A549 (cell line): Measurements from ENCODE around the gene DDX20.

Source experiments
- CBX2 ChIP-seq: fragments of 200-600 bp; sonication (generic); IDR thresholded peaks from 2 replicates; pipeline ENCODE4 v1.6.1; 2016; ENCODE audit warnings: low read depth, mild to moderate bottlenecking, borderline replicate concordance
- CEBPB ChIP-seq, 2 experiments: fragments of >200 bp in 1 of 2; sonication (Bioruptor Twin) in 1 of 2; formaldehyde crosslinking in 1 of 2; IDR thresholded peaks; 2 replicates each; pipeline ENCODE4 v1.6.1; 2012 to 2016
- FOSL2 ChIP-seq, 2 experiments: fragments of 450-650 bp in 1 of 2; fragments of >200 bp in 1 of 2; sonication (Bioruptor Twin) in 1 of 2; formaldehyde crosslinking; IDR thresholded peaks; 2 replicates each; pipeline versions ENCODE4 v1.5.0 to v1.6.1; 2016 to 2020; ENCODE audit warnings: mild to moderate bottlenecking in 1 of 2, moderate library complexity in 1 of 2
- JUNB ChIP-seq: fragments of >200 bp; sonication (Bioruptor Twin); formaldehyde crosslinking; IDR thresholded peaks from 2 replicates; pipeline ENCODE4 v1.6.1; 2016
- POLR2A ChIP-seq: IDR thresholded peaks from 2 replicates; pipeline ENCODE4 v1.6.1; 2012; ENCODE audit warnings: mild to moderate bottlenecking, low read length
- RAD21 ChIP-seq, 2 experiments: fragments of >200 bp in 1 of 2; sonication (Bioruptor Twin) in 1 of 2; formaldehyde crosslinking in 1 of 2; IDR thresholded peaks in 1 of 2; conservative IDR thresholded peaks in 1 of 2; 2 replicates in 1 of 2; 3 replicates in 1 of 2; pipeline ENCODE4 v1.6.1; 2012 to 2018; ENCODE audit warnings: inconsistent platforms in 1 of 2
- RFX5 ChIP-seq: fragments of 450-650 bp; IDR thresholded peaks from 2 replicates; pipeline ENCODE4 v1.7.1; 2014; ENCODE audit warnings: antibody characterized with exemption, mild to moderate bottlenecking, moderate library complexity
- ZNF302 ChIP-seq: fragments of 250-450 bp; sonication (Bioruptor Pico); IDR thresholded peaks from 2 replicates; pipeline ENCODE4 v1.9.0; 2021; ENCODE audit warnings: inconsistent platforms, mild to moderate bottlenecking, moderate library complexity
- TF ChIP-seq, protein P1 (sequence below): fragments of >200 bp; sonication (Bioruptor Twin); formaldehyde crosslinking; IDR thresholded peaks from 3 replicates; pipeline ENCODE4 v1.5.1; 2016
- TF ChIP-seq, protein P2 (sequence below): IDR thresholded peaks from 2 replicates; pipeline ENCODE4 v1.6.1; 2012

DNA sequence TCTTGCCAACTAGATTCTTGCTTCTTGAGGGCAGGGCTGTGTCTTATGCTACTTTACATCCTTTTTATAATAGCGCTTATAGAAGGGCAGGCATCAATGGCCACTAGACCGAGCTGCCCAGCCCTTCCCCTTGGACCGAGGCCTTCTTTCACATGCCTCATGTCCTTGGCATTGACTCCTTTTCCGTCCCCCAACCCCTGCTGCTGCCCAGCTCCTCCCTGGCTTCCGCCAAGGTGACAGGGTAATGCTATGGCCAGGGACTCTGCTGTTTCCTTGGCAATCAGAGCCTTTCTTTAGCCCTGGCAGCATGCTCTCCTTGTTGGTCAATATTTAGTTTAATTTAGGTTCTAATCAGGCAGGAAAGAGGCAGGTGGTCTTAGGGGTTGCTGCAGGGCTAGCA, 48.2 kb downstream of the DDX20 start:
- TF ChIP-seq, protein P1, sequence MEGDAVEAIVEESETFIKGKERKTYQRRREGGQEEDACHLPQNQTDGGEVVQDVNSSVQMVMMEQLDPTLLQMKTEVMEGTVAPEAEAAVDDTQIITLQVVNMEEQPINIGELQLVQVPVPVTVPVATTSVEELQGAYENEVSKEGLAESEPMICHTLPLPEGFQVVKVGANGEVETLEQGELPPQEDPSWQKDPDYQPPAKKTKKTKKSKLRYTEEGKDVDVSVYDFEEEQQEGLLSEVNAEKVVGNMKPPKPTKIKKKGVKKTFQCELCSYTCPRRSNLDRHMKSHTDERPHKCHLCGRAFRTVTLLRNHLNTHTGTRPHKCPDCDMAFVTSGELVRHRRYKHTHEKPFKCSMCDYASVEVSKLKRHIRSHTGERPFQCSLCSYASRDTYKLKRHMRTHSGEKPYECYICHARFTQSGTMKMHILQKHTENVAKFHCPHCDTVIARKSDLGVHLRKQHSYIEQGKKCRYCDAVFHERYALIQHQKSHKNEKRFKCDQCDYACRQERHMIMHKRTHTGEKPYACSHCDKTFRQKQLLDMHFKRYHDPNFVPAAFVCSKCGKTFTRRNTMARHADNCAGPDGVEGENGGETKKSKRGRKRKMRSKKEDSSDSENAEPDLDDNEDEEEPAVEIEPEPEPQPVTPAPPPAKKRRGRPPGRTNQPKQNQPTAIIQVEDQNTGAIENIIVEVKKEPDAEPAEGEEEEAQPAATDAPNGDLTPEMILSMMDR, result no peak
- TF ChIP-seq CBX2 (no peak), RFX5 (no peak), ZNF302 (no peak), FOSL2 (IDR thresholded peaks at IDR 0.05) (no peak), FOSL2 (CRISPR knock-in tag; IDR thresholded peaks at IDR 0.05) (no peak), RAD21 (conservative IDR thresholded peaks at IDR 0.05 in 1 of 2, IDR thresholded peaks at IDR 0.05 in 1 of 2) (no peak), CEBPB (IDR thresholded peaks at IDR 0.05) (no peak), POLR2A (no peak), JUNB (no peak)
- TF ChIP-seq, protein P2, sequence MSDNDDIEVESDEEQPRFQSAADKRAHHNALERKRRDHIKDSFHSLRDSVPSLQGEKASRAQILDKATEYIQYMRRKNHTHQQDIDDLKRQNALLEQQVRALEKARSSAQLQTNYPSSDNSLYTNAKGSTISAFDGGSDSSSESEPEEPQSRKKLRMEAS, result no peak
